Measurements from ENCODE around the gene EFCAB9. TPM values are rescaled to one million over a fixed set of nuclear protein-coding genes. Genes with fewer than 3 reads are reported as not detected.

EFCAB9 gene
- total and polyA plus RNA-seq, 2 of the 8 experiments (the other 6 are each of a cell fraction or from before 2014, with no cell fraction given) = not detected

DNA sequence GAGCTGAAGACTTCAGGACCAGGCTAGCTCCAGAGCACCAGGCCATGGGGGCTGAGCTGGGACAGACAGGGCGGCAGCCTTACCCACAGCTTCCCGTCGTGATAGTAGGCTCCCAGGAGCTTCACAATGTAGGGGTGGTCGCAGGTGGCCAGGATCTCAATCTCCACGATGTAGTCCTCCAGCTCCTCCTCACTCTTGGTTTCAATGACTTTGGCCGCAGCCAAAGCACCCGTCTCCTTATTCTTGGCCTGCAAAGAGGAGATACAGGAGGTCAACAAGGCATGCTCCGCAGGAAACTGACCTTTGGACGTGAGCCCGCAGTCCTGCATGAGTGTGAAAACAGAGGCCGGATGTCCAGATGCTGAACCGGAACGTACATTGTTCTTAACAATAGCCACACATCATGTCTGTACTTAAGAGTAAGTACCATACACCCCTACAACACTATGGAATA lies 37.4 kb upstream of the EFCAB9 start (continued):
- TF ChIP-seq SP2 (IDR thresholded peaks at IDR 0.05; ENCODE audit: low read length) = no peak
- no peak for TF ChIP-seq SIRT6 (IDR thresholded peaks at IDR 0.05; ENCODE audit: low read length)
- TF ChIP-seq RAD21 (IDR thresholded peaks at IDR 0.05 in 1 of 2, conservative IDR thresholded peaks at IDR 0.05 in 1 of 2; ENCODE audit: low read depth in 2 of 2, low read length in 2 of 2) = no peak
- no peak for TF ChIP-seq EZH2 (IDR thresholded peaks at IDR 0.05; ENCODE audit: low read depth, low read length, severe bottlenecking)

Measured in H1 (cell line).